Measurements from ENCODE around the gene SPIRE2. TPM values are rescaled to one million over a fixed set of nuclear protein-coding genes. Genes with fewer than 3 reads are reported as not detected.

Gene SPIRE2
- total and polyA plus RNA-seq, 2 of the 13 experiments (the other 11 are each of a cell fraction or from before 2014, with no cell fraction given), result 13.3 to 37.5 TPM

DNA sequence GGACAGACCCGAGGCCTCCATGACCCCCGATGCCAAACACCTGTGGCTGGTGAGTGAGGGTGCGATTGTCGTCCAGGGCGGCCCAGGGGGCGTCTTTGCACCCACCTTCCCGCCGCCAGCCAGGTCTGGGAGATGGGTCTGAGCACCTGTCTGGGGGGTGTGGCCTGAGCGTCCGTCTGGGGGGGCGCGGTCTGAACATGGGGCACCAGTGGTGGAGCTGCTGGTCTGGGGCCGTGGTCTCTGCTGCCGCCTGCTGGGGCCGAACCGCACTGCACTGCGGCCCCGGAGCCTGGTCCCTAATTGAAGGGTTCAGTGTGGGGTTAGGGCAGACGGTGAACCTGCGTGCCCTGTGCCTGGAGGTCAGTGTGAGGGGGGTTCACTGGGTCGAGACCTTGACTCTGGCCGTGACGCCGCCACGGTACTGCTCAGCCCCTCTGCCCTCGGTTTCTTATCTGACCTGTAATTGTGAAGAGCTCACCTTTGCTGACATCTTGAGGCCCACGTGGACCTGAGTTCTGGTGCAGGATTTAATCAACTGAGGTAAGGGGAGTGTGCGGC, 32.6 kb downstream of the SPIRE2 start (continued):
- peak; percentile 30; the same call in 1 of the 2 replicates for TF ChIP-seq WIZ (CRISPR knock-in tag; IDR thresholded peaks at IDR 0.05)
- TF ChIP-seq, protein P1, sequence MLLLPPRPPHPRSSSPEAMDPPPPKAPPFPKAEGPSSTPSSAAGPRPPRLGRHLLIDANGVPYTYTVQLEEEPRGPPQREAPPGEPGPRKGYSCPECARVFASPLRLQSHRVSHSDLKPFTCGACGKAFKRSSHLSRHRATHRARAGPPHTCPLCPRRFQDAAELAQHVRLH (CRISPR knock-in tag; IDR thresholded peaks at IDR 0.05; ENCODE audit: borderline replicate concordance, low read depth), result 0 out of 2 replicates have a peak, but pooled peaks have one; percentile 46
- no peak for TF ChIP-seq KDM6A (CRISPR knock-in tag; IDR thresholded peaks at IDR 0.05; ENCODE audit: low read depth)
- TF ChIP-seq ZNF274 (CRISPR knock-in tag; IDR thresholded peaks at IDR 0.05), result peak; percentile 66; the same call in 1 of the 2 replicates
- TF ChIP-seq CHD2 (IDR thresholded peaks at IDR 0.05; ENCODE audit: low read depth, low read length), result 0 out of 2 replicates have a peak, but pooled peaks have one; percentile 11
- TF ChIP-seq, protein P2, sequence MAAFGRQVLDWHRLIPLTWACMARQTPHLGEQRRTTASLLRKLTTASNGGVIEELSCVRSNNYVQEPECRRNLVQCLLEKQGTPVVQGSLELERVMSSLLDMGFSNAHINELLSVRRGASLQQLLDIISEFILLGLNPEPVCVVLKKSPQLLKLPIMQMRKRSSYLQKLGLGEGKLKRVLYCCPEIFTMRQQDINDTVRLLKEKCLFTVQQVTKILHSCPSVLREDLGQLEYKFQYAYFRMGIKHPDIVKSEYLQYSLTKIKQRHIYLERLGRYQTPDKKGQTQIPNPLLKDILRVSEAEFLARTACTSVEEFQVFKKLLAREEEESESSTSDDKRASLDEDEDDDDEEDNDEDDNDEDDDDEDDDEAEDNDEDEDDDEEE (CRISPR knock-in tag; IDR thresholded peaks at IDR 0.05), result 0 out of 2 replicates have a peak, but pooled peaks have one; percentile 62
- TF ChIP-seq ZSCAN21 (CRISPR knock-in tag; IDR thresholded peaks at IDR 0.05; ENCODE audit: borderline replicate concordance), result peak; percentile 52; the same call in 1 of the 2 replicates
- TF ChIP-seq, protein P3, sequence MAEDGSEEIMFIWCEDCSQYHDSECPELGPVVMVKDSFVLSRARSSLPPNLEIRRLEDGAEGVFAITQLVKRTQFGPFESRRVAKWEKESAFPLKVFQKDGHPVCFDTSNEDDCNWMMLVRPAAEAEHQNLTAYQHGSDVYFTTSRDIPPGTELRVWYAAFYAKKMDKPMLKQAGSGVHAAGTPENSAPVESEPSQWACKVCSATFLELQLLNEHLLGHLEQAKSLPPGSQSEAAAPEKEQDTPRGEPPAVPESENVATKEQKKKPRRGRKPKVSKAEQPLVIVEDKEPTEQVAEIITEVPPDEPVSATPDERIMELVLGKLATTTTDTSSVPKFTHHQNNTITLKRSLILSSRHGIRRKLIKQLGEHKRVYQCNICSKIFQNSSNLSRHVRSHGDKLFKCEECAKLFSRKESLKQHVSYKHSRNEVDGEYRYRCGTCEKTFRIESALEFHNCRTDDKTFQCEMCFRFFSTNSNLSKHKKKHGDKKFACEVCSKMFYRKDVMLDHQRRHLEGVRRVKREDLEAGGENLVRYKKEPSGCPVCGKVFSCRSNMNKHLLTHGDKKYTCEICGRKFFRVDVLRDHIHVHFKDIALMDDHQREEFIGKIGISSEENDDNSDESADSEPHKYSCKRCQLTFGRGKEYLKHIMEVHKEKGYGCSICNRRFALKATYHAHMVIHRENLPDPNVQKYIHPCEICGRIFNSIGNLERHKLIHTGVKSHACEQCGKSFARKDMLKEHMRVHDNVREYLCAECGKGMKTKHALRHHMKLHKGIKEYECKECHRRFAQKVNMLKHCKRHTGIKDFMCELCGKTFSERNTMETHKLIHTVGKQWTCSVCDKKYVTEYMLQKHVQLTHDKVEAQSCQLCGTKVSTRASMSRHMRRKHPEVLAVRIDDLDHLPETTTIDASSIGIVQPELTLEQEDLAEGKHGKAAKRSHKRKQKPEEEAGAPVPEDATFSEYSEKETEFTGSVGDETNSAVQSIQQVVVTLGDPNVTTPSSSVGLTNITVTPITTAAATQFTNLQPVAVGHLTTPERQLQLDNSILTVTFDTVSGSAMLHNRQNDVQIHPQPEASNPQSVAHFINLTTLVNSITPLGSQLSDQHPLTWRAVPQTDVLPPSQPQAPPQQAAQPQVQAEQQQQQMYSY (CRISPR knock-in tag; IDR thresholded peaks at IDR 0.05), result no peak
- peak; percentile 55; the same call in 1 of the 3 replicates for TF ChIP-seq MXI1 (IDR thresholded peaks at IDR 0.05; ENCODE audit: borderline replicate concordance, low read depth, low read length)
- 0 out of 2 replicates have a peak, but pooled peaks have one; percentile 34 for TF ChIP-seq ZNF790 (CRISPR knock-in tag; IDR thresholded peaks at IDR 0.05; ENCODE audit: borderline replicate concordance)
- TF ChIP-seq, protein P4, sequence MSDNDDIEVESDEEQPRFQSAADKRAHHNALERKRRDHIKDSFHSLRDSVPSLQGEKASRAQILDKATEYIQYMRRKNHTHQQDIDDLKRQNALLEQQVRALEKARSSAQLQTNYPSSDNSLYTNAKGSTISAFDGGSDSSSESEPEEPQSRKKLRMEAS (IDR thresholded peaks at IDR 0.05), result peak; percentile 66; the same call in 1 of the 2 replicates
- TF ChIP-seq, protein P5, sequence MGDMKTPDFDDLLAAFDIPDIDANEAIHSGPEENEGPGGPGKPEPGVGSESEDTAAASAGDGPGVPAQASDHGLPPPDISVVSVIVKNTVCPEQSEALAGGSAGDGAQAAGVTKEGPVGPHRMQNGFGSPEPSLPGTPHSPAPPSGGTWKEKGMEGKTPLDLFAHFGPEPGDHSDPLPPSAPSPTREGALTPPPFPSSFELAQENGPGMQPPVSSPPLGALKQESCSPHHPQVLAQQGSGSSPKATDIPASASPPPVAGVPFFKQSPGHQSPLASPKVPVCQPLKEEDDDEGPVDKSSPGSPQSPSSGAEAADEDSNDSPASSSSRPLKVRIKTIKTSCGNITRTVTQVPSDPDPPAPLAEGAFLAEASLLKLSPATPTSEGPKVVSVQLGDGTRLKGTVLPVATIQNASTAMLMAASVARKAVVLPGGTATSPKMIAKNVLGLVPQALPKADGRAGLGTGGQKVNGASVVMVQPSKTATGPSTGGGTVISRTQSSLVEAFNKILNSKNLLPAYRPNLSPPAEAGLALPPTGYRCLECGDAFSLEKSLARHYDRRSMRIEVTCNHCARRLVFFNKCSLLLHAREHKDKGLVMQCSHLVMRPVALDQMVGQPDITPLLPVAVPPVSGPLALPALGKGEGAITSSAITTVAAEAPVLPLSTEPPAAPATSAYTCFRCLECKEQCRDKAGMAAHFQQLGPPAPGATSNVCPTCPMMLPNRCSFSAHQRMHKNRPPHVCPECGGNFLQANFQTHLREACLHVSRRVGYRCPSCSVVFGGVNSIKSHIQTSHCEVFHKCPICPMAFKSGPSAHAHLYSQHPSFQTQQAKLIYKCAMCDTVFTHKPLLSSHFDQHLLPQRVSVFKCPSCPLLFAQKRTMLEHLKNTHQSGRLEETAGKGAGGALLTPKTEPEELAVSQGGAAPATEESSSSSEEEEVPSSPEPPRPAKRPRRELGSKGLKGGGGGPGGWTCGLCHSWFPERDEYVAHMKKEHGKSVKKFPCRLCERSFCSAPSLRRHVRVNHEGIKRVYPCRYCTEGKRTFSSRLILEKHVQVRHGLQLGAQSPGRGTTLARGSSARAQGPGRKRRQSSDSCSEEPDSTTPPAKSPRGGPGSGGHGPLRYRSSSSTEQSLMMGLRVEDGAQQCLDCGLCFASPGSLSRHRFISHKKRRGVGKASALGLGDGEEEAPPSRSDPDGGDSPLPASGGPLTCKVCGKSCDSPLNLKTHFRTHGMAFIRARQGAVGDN (CRISPR knock-in tag; IDR thresholded peaks at IDR 0.05), result peak; percentile 81
- TF ChIP-seq, protein P6, sequence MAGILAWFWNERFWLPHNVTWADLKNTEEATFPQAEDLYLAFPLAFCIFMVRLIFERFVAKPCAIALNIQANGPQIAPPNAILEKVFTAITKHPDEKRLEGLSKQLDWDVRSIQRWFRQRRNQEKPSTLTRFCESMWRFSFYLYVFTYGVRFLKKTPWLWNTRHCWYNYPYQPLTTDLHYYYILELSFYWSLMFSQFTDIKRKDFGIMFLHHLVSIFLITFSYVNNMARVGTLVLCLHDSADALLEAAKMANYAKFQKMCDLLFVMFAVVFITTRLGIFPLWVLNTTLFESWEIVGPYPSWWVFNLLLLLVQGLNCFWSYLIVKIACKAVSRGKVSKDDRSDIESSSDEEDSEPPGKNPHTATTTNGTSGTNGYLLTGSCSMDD (CRISPR knock-in tag; IDR thresholded peaks at IDR 0.05), result no peak
- TF ChIP-seq, protein P7, sequence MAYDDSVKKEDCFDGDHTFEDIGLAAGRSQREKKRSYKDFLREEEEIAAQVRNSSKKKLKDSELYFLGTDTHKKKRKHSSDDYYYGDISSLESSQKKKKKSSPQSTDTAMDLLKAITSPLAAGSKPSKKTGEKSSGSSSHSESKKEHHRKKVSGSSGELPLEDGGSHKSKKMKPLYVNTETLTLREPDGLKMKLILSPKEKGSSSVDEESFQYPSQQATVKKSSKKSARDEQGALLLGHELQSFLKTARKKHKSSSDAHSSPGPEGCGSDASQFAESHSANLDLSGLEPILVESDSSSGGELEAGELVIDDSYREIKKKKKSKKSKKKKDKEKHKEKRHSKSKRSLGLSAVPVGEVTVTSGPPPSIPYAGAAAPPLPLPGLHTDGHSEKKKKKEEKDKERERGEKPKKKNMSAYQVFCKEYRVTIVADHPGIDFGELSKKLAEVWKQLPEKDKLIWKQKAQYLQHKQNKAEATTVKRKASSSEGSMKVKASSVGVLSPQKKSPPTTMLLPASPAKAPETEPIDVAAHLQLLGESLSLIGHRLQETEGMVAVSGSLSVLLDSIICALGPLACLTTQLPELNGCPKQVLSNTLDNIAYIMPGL (CRISPR knock-in tag; IDR thresholded peaks at IDR 0.05; ENCODE audit: borderline replicate concordance in 1 of 2, low read depth in 1 of 2), result peak; percentile 52 to 77; a peak in 3 of 4 replicates
- TF ChIP-seq ZNF83 (CRISPR knock-in tag; IDR thresholded peaks at IDR 0.05; ENCODE audit: borderline replicate concordance), result 0 out of 2 replicates have a peak, but pooled peaks have one; percentile 29

Measured in HepG2 (cell line).